Glomerular endothelial cell (primary cell): ENCODE results near the gene LRIT1. TPM values are rescaled to one million over a fixed set of nuclear protein-coding genes. Genes with fewer than 3 reads are reported as not detected.

Source experiments
- DNase-seq: peaks from one replicate; pipeline ENCODE4 v3.0.0-alpha.2; 2011; ENCODE audit warnings: low read depth, low spot score; ENCODE audit errors: extremely low read depth
- total RNA-seq: library from RNA; depleted of rRNA; stranded (reverse); fragments of >200 nt; gene quantifications from 2 replicates; pipeline ENCODE4 v1.2.3, GENCODE V29; 2015

LRIT1 gene
- total RNA-seq, 1 donor from 2014 or later: not detected

DNA sequence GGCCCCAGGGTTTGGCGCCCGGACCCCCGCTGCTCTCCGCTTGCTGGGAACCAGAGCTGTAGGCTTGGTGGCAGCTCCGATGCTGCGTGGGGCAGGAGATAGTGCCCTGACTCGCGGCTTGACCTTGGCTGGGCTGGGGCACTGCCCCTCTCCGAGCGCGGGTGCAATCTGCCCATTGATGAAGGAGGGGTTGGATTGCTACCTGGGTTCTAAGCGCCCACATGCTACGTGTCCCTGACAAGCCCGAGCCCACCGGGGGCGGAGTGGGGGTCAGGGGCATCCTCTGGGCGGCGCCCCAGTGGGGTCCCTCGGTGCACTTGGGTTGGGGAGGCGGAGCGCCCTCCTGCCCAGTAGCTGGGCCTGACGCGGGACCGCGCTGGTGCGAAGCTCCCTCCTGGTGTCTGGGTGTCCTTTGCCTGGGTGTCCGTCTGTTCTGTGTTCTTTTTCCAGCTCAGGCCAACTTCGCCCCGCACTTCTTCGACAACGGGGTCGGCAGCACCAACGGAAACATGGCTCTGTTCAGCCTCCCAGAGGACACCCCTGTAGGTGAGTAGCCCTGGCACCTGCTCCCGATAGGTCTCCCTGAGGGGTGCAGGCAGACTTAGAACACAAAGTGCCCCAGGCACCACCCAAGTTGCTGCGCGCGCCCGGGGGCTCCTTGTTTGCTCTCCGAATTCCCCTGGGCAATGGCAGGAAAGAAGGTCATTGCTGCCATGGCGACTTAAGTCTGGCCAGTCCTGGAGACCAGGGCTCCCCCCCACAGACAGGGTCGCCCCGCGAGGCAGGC is 46.1 kb downstream of the LRIT1 start:
- no peak for DNase-seq

GRCh38 chr10:84194424-84195043 is 46.8 kb downstream of the LRIT1 start, which contains the start of gene CDHR1:
Gene CDHR1 (plus strand): TSS chr10:84194537. CDS start chr10:84194761, 224 bp downstream.
- no peak for DNase-seq

- no peak for DNase-seq
Measured at GRCh38 chr10:84193846-84194423, 47.4 kb downstream of the LRIT1 start.

DNA sequence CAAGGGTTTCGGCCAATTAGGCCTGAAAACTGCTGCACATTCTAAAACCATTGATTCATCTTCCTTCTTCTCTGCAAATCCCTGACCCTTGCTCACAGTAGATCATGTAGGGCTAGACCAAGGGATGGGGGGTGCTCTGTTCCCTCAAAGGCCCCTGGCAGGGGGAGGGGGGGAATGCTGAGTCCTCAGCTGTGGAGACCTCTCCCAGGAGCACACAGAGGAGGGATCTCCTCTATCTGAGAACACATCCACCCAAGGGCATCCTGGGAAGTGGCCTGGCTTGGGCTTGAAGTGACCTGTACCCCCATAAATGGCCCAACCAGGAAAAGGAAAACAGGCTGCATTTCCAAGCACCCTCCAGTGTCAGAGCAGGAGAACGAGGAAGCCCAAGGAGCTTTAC is 48.0 kb downstream of the LRIT1 start:
- no peak for DNase-seq

- DNase-seq: no peak
Measured at GRCh38 chr10:84191106-84191505, 50.2 kb downstream of the LRIT1 start.

GRCh38 chr10:84190621-84191020 is 50.7 kb downstream of the LRIT1 start:
- no peak for DNase-seq

- no peak for DNase-seq
Measured at GRCh38 chr10:84188815-84189214, 52.5 kb downstream of the LRIT1 start.

DNA sequence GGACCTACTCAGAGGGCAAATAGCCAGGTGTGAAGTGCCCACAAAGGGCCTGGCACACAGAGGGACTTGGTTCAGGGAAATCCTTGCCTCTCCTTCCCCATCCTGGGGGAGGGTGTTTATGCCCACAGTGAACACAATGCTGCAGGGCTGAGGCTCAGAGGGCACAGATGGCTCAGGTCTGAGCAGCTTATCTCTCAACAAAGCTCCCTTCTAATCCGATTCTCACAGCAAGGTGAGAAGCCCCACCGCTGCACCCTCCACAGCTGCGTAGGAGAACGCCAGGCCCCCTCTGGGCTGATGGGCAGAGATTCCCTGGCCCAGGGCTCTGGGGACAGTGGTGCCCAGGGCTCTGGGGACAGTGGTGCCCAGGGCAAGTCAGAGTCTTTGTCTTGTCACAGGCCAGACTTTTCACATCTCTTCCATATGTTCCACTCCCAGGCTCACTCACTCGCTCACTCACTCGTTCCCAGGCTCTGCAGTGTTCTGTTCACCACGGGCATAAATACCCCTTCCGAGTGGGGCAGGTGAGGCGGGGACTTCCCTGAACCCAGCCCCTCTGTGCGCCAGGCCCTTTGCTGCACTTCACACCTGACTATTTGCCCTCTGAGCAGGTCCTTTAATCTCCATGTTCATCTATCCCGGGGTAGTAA is 55.7 kb downstream of the LRIT1 start:
- no peak for DNase-seq

DNA sequence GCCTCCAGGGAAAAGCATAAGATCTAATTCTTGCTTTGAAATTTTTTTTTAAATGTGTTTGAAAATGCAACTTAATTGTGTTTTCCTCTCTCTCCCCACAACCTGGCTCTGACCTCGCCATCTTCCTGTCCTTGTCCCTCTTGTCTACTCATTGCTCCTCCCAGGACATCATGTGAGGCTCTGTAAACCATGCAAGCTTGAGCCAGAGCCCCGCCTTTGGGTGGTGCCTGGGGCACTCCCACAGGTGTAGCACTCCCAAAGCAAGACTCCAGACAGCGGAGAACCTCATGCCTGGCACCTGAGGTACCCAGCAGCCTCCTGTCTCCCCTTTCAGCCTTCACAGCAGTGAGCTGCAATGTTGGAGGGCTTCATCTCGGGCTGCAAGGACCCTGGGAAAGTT is 56.8 kb downstream of the LRIT1 start:
- no peak for DNase-seq

DNA sequence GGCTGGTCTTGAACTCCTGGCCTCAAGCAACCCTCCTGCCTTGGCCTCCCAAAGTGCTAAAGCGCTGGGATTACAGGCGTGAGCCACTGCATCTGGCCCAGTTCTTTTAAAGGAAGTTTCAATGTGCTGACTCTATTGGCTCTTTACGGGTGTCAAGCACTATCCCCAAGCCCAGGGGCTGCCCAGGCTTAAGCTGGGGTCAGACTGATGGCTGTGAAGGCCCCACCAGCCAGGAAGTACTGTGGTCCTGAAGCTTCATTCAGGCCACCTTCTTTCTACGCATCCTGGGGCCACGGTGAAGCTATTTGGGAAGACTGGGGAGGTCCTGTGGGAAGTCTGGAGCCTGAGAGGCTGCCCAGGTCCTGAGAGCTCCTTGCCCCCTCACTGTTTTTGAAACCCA is 59.7 kb downstream of the LRIT1 start:
- DNase-seq: no peak

Other genes starting within 250 kb of the LRIT1 start
- 111 and 140 TPM in 2 replicates for gene GHITM, start 102.0 kb downstream of the LRIT1 start, total RNA-seq
- gene GPR15LG, start 67.7 kb downstream of the LRIT1 start, total RNA-seq: not detected in 2 replicates
- 0.15 and 1.3 TPM in 2 replicates for gene CDHR1, start 47.0 kb downstream of the LRIT1 start, total RNA-seq
- not detected in 2 replicates for gene LRIT2, start 16.0 kb downstream of the LRIT1 start, total RNA-seq
- not detected in 2 replicates for gene RGR, start 3.5 kb upstream of the LRIT1 start, total RNA-seq
- gene CCSER2, start 87.0 kb upstream of the LRIT1 start, total RNA-seq: 23.1 and 44.9 TPM in 2 replicates